IMR-90 (cell line): ENCODE data around the gene XPO6. TPM values are rescaled to one million over a fixed set of nuclear protein-coding genes. Genes with fewer than 3 reads are reported as not detected.

Experiments used
- ATAC-seq: fragments of 200-7000 bp; cut with Tn5 transposase; 2 replicates; pipeline ENCODE4 v1.9.1; 2020; ENCODE audit warnings: low read depth, mild to moderate bottlenecking, moderate library complexity
- BruUV-seq: library from RNA; stranded (reverse); fragments of 400-500 nt; replicated peaks from 2 replicates; lab custom pipeline; 2021; lab: Mats Ljungman, UMichigan
- CTCF ChIA-PET: fragments of 300-600 bp; formaldehyde crosslinking; extraction: SDS; loops from one replicate; lab custom pipeline; 2021; ENCODE audit warnings: antibody characterized with exemption; lab: Yijun Ruan, JAX
- POLR2A ChIA-PET: fragments of 300-600 bp; sonication (Branson Sonifier 250); formaldehyde crosslinking; loops from one replicate; lab custom pipeline; 2022; ENCODE audit warnings: antibody characterized with exemption; ENCODE audit not compliant: unreplicated experiment; lab: Charles Lee
- DNase-seq: peaks from one replicate; pipeline ENCODE4 v3.0.0; 2013
- H2AFZ ChIP-seq: replicated peaks from 2 replicates; pipeline ENCODE3; 2013; ENCODE audit warnings: low read length, mild to moderate bottlenecking; ENCODE audit not compliant: poor library complexity
- H2AK5ac ChIP-seq: 2 replicates; pipeline ENCODE4 v1.6.1; 2013; ENCODE audit warnings: low read depth, low read length, inconsistent platforms
- H2AK9ac ChIP-seq: replicated peaks from 2 replicates; pipeline ENCODE3; 2013; ENCODE audit warnings: mild to moderate bottlenecking, low read depth, low read length, moderate library complexity; ENCODE audit not compliant: poor library complexity
- H2BK120ac ChIP-seq: 2 replicates; pipeline ENCODE4 v1.6.1; 2013; ENCODE audit warnings: low read depth, low read length, inconsistent platforms
- H2BK15ac ChIP-seq: 3 replicates; pipeline ENCODE4 v1.6.1; 2013; ENCODE audit warnings: low read depth, low read length, inconsistent platforms
- H2BK20ac ChIP-seq: 2 replicates; pipeline ENCODE4 v1.6.1; 2013; ENCODE audit warnings: low read depth, mild to moderate bottlenecking, inconsistent platforms, low read length, moderate library complexity
- H2BK5ac ChIP-seq: 2 replicates; pipeline ENCODE4 v1.6.1; 2013; ENCODE audit warnings: mild to moderate bottlenecking, low read depth, low read length, inconsistent platforms; ENCODE audit not compliant: poor library complexity, severe bottlenecking
- H3K14ac ChIP-seq: replicated peaks from 2 replicates; pipeline ENCODE4 v1.6.1; 2013; ENCODE audit warnings: low read depth, low read length, inconsistent platforms
- H3K18ac ChIP-seq: 2 replicates; pipeline ENCODE4 v1.6.1; 2013; ENCODE audit warnings: low read depth, low read length, control low read depth
- H3K23ac ChIP-seq: 2 replicates; pipeline ENCODE4 v1.6.1; 2013; ENCODE audit warnings: low read depth, low read length, inconsistent platforms
- H3K27ac ChIP-seq: 2 replicates; pipeline ENCODE4 v1.5.1; 2013; ENCODE audit warnings: mild to moderate bottlenecking, control low read depth, low read length; ENCODE audit not compliant: insufficient read depth
- H3K27me3 ChIP-seq: 2 replicates; pipeline ENCODE4 v1.6.1; 2013; ENCODE audit warnings: low read length; ENCODE audit not compliant: control insufficient read depth, insufficient read depth
- H3K36me3 ChIP-seq: 2 replicates; pipeline ENCODE4 v1.6.1; 2013; ENCODE audit warnings: low read length, mixed read lengths; ENCODE audit not compliant: control insufficient read depth, insufficient read depth
- H3K4ac ChIP-seq: 2 replicates; pipeline ENCODE4 v1.6.1; 2013; ENCODE audit warnings: low read depth, low read length, inconsistent platforms
- H3K4me1 ChIP-seq: 2 replicates; pipeline ENCODE4 v1.6.1; 2013; ENCODE audit warnings: low read length, mixed read lengths; ENCODE audit not compliant: control insufficient read depth, insufficient read depth
- H3K4me2 ChIP-seq: 2 replicates; pipeline ENCODE4 v1.6.1; 2013; ENCODE audit warnings: low read depth, mild to moderate bottlenecking, control low read depth, low read length, moderate library complexity
- H3K4me3 ChIP-seq: 2 replicates; pipeline ENCODE4 v1.5.1; 2013; ENCODE audit warnings: low read depth, mild to moderate bottlenecking, control low read depth, low read length, moderate library complexity; ENCODE audit not compliant: insufficient read depth
- H3K56ac ChIP-seq: 2 replicates; pipeline ENCODE4 v1.6.1; 2013; ENCODE audit warnings: low read length, inconsistent platforms; ENCODE audit not compliant: insufficient read depth; ENCODE audit errors: extremely low read depth
- H3K79me1 ChIP-seq, 2 experiments: 2 replicates each; pipeline ENCODE4 v1.6.1; 2013; ENCODE audit warnings: low read length in 2 of 2, inconsistent platforms in 1 of 2, low read depth in 1 of 2
- H3K9ac ChIP-seq: 2 replicates; pipeline ENCODE4 v1.6.1; 2013; ENCODE audit warnings: low read depth, low read length, control low read depth
- H3K9me1 ChIP-seq: 2 replicates; pipeline ENCODE4 v1.6.1; 2013; ENCODE audit warnings: low read length, inconsistent platforms; ENCODE audit not compliant: insufficient read depth
- H3K9me3 ChIP-seq: 2 replicates; pipeline ENCODE4 v1.6.1; 2013; ENCODE audit warnings: low read length; ENCODE audit not compliant: control insufficient read depth, insufficient read depth
- H4K20me1 ChIP-seq: 2 replicates; pipeline ENCODE4 v1.6.1; 2013; ENCODE audit warnings: low read length, inconsistent platforms; ENCODE audit not compliant: insufficient read depth
- H4K5ac ChIP-seq: 2 replicates; pipeline ENCODE4 v1.6.1; 2013; ENCODE audit warnings: mild to moderate bottlenecking, low read depth, low read length, control low read depth
- H4K8ac ChIP-seq, 2 experiments: 2 replicates each; pipeline ENCODE4 v1.6.1; 2013; ENCODE audit warnings: low read depth in 2 of 2, low read length in 2 of 2, control low read depth in 1 of 2, inconsistent platforms in 1 of 2
- H4K91ac ChIP-seq: 2 replicates; pipeline ENCODE4 v1.6.1; 2013; ENCODE audit warnings: low read depth, low read length, inconsistent platforms; ENCODE audit not compliant: insufficient read depth
- MAFK ChIP-seq: IDR thresholded peaks from 2 replicates; pipeline ENCODE4 v1.6.1; 2012; ENCODE audit warnings: low read depth, low read length, improper control_type of control experiment
- NFE2L2 ChIP-seq: fragments of 150-350 bp; IDR thresholded peaks from 2 replicates; pipeline ENCODE4 v1.6.1; 2016; ENCODE audit warnings: low read depth, mild to moderate bottlenecking, low read length
- POLR2A ChIP-seq: IDR thresholded peaks from 2 replicates; pipeline ENCODE4 v1.6.1; 2012; ENCODE audit warnings: mild to moderate bottlenecking, low read depth, low read length
- RAD21 ChIP-seq: IDR thresholded peaks from 2 replicates; pipeline ENCODE4 v1.6.1; 2012; ENCODE audit warnings: low read length, improper control_type of control experiment
- SMC3 ChIP-seq: fragments of 150-350 bp; IDR thresholded peaks from 2 replicates; pipeline ENCODE4 v1.6.1; 2016; ENCODE audit warnings: low read depth, mild to moderate bottlenecking, antibody characterized with exemption, low read length, moderate library complexity
- WGBS, 2 experiments: methylation state at CpG; one replicate each; pipeline versions ENCODE4 v1.1.5 to v1.1.7; 2013; ENCODE audit warnings: missing lambda C conversion rate in 2 of 2; ENCODE audit not compliant: insufficient read length in 1 of 2; ENCODE audit errors: extremely low coverage in 2 of 2; 5-methylcytosine and 5-hydroxymethylcytosine counted together
- dilution Hi-C: fragments of 300-500 bp; cut with HindIII; formaldehyde crosslinking; loops from one replicate; pipeline ENCODE4 v1.14.3; 2018; ENCODE audit warnings: low sequenced_read_pairs; ENCODE audit not compliant: unreplicated experiment
- in situ Hi-C: fragments of 300-500 bp; cut with MboI; formaldehyde crosslinking; loops from 3 replicates; pipeline ENCODE4 v1.14.3; 2019; ENCODE audit warnings: low sequenced_read_pairs, inconsistent platforms, mixed read lengths
- intact Hi-C: fragments of 100-400 bp; cut with micrococcal nuclease; formaldehyde crosslinking; loops from 2 replicates; pipeline ENCODE4 v1.10.0; 2022
- polyA plus RNA-seq, 3 experiments: library from polyadenylated mRNA; depleted of rRNA; stranded (reverse); fragments of >200 nt; gene quantifications; 2 replicates each; pipeline ENCODE4 v1.2.3, GENCODE V29; 2012; ENCODE audit warnings: low replicate concordance in 1 of 3
- total RNA-seq: library from RNA; depleted of rRNA; stranded (reverse); fragments of >200 nt; gene quantifications from 2 replicates; pipeline ENCODE4 v1.2.3, GENCODE V29; 2012
- TF ChIP-seq, protein P1 (sequence below): fragments of 150-350 bp; IDR thresholded peaks from 2 replicates; pipeline ENCODE4 v1.6.1; 2017; ENCODE audit warnings: mild to moderate bottlenecking, antibody characterized with exemption, low read length, low read depth
- TF ChIP-seq, protein P2 (sequence below): conservative IDR thresholded peaks from 2 replicates; pipeline ENCODE4 v1.5.1; 2012; ENCODE audit warnings: mild to moderate bottlenecking, low read depth, low read length, improper control_type of control experiment

Gene XPO6
- total and polyA plus RNA-seq, 2 of the 4 experiments (the other 2 are of a cell fraction): 108 to 184 TPM

DNA sequence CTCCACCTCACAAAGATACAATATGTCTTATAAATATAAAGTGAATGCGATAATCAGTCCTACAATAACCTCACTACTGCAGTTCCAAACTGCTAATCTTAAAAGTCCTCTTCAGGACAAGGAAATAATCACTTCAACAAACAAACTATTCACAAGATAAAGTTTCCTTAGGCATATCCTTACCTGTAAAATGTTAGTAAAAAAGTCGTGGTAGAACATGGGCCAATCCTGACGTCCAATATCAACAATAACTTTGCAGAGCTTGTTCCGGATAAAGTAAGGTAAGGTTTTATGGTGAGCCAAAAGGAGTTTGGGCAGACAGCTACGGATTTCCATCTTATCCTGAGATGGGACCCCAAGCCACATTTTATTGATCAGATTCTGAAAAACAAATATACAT lies 36.0 kb downstream of the XPO6 start:
- H3K36me3 ChIP-seq: peaks cover 33% of the 10 kb centered on the region
- H3K79me1 ChIP-seq: peaks cover 54 to 84% of the 10 kb centered on the region in 2 experiments
- H2AFZ ChIP-seq: no peak overlapping the region
- ATAC-seq (no peak), DNase-seq (no peak)
- intact Hi-C loops: no loop called here
- CTCF ChIA-PET: interaction anchor here (0.6 kb wide), 1 partner anchor 11 kb away, joined by 4 read pairs; no protein-coding TSS in a partner anchor
- peak overlapping the region; percentile 63 for H2BK5ac ChIP-seq
- H3K56ac ChIP-seq: no peak overlapping the region
- POLR2A ChIA-PET: no interaction called here
- H3K4me1 ChIP-seq: peaks cover 24% of the 10 kb centered on the region
- no peaks in the 10 kb centered on the region for H3K27me3 ChIP-seq
- no CpG with 5 or more reads among the region's 5 CpGs for WGBS, 2 experiments
- H3K9ac ChIP-seq: no peak overlapping the region
- H2BK20ac ChIP-seq: no peak overlapping the region
- no peak overlapping the region for H2BK120ac ChIP-seq
- no TSS peak for BruUV-seq
- no peak overlapping the region for H3K4me2 ChIP-seq
- dilution Hi-C loops: no loop called here
- H4K5ac ChIP-seq: no peak overlapping the region
- no peaks in the 10 kb centered on the region for H3K9me3 ChIP-seq
- peak overlapping the region; percentile 46; the same call in 1 of the 2 replicates for H3K23ac ChIP-seq
- H4K20me1 ChIP-seq: peaks cover 7% of the 10 kb centered on the region
- in situ Hi-C loops: no loop called here
- peaks cover 37% of the 10 kb centered on the region for H3K9me1 ChIP-seq
- no peak overlapping the region for H2BK15ac ChIP-seq
- H3K18ac ChIP-seq: peak overlapping the region; percentile 17; the same call in 1 of the 2 replicates
- H2AK5ac ChIP-seq: peak overlapping the region; percentile 27; the same call in 1 of the 2 replicates
- no peak overlapping the region for H3K4ac ChIP-seq
- no peak overlapping the region for H2AK9ac ChIP-seq
- TF ChIP-seq POLR2A (no peak), SMC3 (no peak), RAD21 (no peak), NFE2L2 (no peak), MAFK (no peak)
- TF ChIP-seq, protein P1, sequence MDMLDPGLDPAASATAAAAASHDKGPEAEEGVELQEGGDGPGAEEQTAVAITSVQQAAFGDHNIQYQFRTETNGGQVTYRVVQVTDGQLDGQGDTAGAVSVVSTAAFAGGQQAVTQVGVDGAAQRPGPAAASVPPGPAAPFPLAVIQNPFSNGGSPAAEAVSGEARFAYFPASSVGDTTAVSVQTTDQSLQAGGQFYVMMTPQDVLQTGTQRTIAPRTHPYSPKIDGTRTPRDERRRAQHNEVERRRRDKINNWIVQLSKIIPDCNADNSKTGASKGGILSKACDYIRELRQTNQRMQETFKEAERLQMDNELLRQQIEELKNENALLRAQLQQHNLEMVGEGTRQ: no peak
- TF ChIP-seq, protein P2, sequence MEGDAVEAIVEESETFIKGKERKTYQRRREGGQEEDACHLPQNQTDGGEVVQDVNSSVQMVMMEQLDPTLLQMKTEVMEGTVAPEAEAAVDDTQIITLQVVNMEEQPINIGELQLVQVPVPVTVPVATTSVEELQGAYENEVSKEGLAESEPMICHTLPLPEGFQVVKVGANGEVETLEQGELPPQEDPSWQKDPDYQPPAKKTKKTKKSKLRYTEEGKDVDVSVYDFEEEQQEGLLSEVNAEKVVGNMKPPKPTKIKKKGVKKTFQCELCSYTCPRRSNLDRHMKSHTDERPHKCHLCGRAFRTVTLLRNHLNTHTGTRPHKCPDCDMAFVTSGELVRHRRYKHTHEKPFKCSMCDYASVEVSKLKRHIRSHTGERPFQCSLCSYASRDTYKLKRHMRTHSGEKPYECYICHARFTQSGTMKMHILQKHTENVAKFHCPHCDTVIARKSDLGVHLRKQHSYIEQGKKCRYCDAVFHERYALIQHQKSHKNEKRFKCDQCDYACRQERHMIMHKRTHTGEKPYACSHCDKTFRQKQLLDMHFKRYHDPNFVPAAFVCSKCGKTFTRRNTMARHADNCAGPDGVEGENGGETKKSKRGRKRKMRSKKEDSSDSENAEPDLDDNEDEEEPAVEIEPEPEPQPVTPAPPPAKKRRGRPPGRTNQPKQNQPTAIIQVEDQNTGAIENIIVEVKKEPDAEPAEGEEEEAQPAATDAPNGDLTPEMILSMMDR: no peak
- no peak overlapping the region for H3K27ac ChIP-seq
- H4K8ac ChIP-seq: peak overlapping the region; percentile 70 to 90; a peak in 3 of 4 replicates
- no peak overlapping the region for H4K91ac ChIP-seq
- H3K14ac ChIP-seq: no peak overlapping the region
- no peak overlapping the region for H3K4me3 ChIP-seq
